ENCODE measurements around the gene TMEM100. TPM values are rescaled to one million over a fixed set of nuclear protein-coding genes. Genes with fewer than 3 reads are reported as not detected.

The TMEM100 gene
- polyA plus RNA-seq, 1 of the 3 experiments (the other 2 are of a cell fraction): 1.7 TPM

DNA sequence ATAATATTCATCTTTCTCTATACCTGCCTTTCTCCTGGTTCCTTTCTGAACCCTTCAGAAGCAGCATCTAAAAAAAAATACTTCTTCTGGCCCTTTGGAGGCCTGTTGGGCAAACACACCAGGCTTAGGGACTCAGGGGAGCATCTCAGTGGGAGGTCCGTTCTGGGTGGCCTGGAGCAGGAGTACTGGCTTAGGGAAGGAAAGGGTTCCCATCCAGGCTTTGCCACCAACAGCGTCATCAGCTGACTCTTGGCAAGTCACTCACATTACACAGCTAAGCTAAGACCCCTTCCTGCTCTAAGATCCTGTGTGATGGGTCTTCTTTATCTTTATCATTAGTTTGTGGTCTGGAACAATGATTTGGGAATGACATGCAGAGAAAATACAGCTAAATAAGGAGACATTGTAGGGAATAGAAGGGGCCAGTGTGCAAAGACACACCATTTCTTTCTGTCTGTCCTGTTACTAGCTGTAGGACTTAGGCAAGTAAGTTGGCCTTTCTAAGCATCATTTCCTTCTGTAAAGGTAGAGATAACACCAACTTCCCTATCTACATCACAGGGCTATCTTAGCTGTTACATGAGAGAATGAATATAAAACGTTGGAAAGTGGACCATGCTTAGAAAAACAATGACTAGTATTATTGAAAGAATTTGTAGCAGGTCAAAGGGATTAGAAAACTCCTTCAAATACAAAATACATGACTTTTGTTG is 38.1 kb upstream of the TMEM100 start:
- Histone ChIP-seq H3K27ac (ENCODE audit: low read depth in 2 of 2, low read length in 1 of 2) (no peak overlapping the region), H3K9me2 (no peaks in the 10 kb centered on the region), H3K4me1 (ENCODE audit: control insufficient read depth in 1 of 2, insufficient read depth in 2 of 2, low read depth in 1 of 2, low read length in 1 of 2) (peaks cover 0 to 6% of the 10 kb centered on the region in 2 experiments; a peak in 3 of 4 replicates), H3K79me2 (ENCODE audit: insufficient read depth) (peaks cover 40% of the 10 kb centered on the region), H3K9me3 (no peaks in the 10 kb centered on the region), H2AFZ (ENCODE audit: low read depth) (no peak overlapping the region), H3K4me2 (no peak overlapping the region), H3K9ac (no peak overlapping the region), H3K27me3 (ENCODE audit: insufficient read depth) (no peaks in the 10 kb centered on the region), H3K36me3 (replicated peaks in 1 of 2; ENCODE audit: control insufficient read depth in 1 of 2, insufficient read depth in 2 of 2, low read length in 1 of 2) (peaks cover 0 to 7% of the 10 kb centered on the region in 2 experiments), H3F3A (replicated peaks; ENCODE audit: insufficient read depth) (no peaks in the 10 kb centered on the region), H3K4me3 (ENCODE audit: low read depth in 2 of 2, low read length in 1 of 2) (no peak overlapping the region), H4K20me1 (ENCODE audit: insufficient read depth) (peaks cover 6% of the 10 kb centered on the region; the same call in 1 of the 2 replicates)
- ChIA-PET POLR2A (no interaction called here), CTCF (interaction anchor here (0.8 to 18.2 kb wide), 6 partner anchors 10 to 234 kb away, joined by 3 to 139 read pairs (median 24); partner anchors contain the start of gene PCTP)
- WGBS (ENCODE audit: low lambda C conversion rate): 87% methylated on average over 3 of the region's 3 CpGs
- DNase-seq: no peak
- TF ChIP-seq, protein P1, sequence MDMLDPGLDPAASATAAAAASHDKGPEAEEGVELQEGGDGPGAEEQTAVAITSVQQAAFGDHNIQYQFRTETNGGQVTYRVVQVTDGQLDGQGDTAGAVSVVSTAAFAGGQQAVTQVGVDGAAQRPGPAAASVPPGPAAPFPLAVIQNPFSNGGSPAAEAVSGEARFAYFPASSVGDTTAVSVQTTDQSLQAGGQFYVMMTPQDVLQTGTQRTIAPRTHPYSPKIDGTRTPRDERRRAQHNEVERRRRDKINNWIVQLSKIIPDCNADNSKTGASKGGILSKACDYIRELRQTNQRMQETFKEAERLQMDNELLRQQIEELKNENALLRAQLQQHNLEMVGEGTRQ (IDR thresholded peaks at IDR 0.05; ENCODE audit: borderline replicate concordance, low read depth, low read length): no peak
- TF ChIP-seq, protein P2, sequence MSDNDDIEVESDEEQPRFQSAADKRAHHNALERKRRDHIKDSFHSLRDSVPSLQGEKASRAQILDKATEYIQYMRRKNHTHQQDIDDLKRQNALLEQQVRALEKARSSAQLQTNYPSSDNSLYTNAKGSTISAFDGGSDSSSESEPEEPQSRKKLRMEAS (IDR thresholded peaks at IDR 0.05; ENCODE audit: low read depth): no peak
- TF ChIP-seq, protein P3, sequence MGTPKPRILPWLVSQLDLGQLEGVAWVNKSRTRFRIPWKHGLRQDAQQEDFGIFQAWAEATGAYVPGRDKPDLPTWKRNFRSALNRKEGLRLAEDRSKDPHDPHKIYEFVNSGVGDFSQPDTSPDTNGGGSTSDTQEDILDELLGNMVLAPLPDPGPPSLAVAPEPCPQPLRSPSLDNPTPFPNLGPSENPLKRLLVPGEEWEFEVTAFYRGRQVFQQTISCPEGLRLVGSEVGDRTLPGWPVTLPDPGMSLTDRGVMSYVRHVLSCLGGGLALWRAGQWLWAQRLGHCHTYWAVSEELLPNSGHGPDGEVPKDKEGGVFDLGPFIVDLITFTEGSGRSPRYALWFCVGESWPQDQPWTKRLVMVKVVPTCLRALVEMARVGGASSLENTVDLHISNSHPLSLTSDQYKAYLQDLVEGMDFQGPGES (IDR thresholded peaks at IDR 0.05; ENCODE audit: low read depth, low read length): no peak
- no peak for TF ChIP-seq GABPA (IDR thresholded peaks at IDR 0.05; ENCODE audit: low read depth)
- no peak for TF ChIP-seq NFIC (IDR thresholded peaks at IDR 0.05; ENCODE audit: borderline replicate concordance)
- TF ChIP-seq RXRA (IDR thresholded peaks at IDR 0.05; ENCODE audit: borderline replicate concordance, low read depth): no peak
- TF ChIP-seq FOXJ3 (CRISPR knock-in tag; IDR thresholded peaks at IDR 0.05): no peak
- TF ChIP-seq, protein P4, sequence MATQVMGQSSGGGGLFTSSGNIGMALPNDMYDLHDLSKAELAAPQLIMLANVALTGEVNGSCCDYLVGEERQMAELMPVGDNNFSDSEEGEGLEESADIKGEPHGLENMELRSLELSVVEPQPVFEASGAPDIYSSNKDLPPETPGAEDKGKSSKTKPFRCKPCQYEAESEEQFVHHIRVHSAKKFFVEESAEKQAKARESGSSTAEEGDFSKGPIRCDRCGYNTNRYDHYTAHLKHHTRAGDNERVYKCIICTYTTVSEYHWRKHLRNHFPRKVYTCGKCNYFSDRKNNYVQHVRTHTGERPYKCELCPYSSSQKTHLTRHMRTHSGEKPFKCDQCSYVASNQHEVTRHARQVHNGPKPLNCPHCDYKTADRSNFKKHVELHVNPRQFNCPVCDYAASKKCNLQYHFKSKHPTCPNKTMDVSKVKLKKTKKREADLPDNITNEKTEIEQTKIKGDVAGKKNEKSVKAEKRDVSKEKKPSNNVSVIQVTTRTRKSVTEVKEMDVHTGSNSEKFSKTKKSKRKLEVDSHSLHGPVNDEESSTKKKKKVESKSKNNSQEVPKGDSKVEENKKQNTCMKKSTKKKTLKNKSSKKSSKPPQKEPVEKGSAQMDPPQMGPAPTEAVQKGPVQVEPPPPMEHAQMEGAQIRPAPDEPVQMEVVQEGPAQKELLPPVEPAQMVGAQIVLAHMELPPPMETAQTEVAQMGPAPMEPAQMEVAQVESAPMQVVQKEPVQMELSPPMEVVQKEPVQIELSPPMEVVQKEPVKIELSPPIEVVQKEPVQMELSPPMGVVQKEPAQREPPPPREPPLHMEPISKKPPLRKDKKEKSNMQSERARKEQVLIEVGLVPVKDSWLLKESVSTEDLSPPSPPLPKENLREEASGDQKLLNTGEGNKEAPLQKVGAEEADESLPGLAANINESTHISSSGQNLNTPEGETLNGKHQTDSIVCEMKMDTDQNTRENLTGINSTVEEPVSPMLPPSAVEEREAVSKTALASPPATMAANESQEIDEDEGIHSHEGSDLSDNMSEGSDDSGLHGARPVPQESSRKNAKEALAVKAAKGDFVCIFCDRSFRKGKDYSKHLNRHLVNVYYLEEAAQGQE (IDR thresholded peaks at IDR 0.05; ENCODE audit: low read depth, low read length): no peak
- no peak for TF ChIP-seq TAF1 (IDR thresholded peaks at IDR 0.05; ENCODE audit: borderline replicate concordance, low read depth, low read length)
- TF ChIP-seq MEF2A (IDR thresholded peaks at IDR 0.05; ENCODE audit: borderline replicate concordance, low read depth): no peak
- TF ChIP-seq CHD2 (IDR thresholded peaks at IDR 0.05; ENCODE audit: low read length, partially characterized antibody): no peak
- no peak for TF ChIP-seq TCF12 (IDR thresholded peaks at IDR 0.05)
- no peak for TF ChIP-seq RFX5 (IDR thresholded peaks at IDR 0.05; ENCODE audit: low read length)
- TF ChIP-seq, protein P5, sequence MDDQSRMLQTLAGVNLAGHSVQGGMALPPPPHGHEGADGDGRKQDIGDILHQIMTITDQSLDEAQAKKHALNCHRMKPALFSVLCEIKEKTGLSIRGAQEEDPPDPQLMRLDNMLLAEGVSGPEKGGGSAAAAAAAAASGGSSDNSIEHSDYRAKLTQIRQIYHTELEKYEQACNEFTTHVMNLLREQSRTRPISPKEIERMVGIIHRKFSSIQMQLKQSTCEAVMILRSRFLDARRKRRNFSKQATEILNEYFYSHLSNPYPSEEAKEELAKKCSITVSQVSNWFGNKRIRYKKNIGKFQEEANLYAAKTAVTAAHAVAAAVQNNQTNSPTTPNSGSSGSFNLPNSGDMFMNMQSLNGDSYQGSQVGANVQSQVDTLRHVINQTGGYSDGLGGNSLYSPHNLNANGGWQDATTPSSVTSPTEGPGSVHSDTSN (IDR thresholded peaks at IDR 0.05): no peak
- TF ChIP-seq, protein P6, sequence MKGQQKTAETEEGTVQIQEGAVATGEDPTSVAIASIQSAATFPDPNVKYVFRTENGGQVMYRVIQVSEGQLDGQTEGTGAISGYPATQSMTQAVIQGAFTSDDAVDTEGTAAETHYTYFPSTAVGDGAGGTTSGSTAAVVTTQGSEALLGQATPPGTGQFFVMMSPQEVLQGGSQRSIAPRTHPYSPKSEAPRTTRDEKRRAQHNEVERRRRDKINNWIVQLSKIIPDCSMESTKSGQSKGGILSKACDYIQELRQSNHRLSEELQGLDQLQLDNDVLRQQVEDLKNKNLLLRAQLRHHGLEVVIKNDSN (IDR thresholded peaks at IDR 0.05; ENCODE audit: borderline replicate concordance, low read depth): no peak
- TF ChIP-seq YY1 (IDR thresholded peaks at IDR 0.05; ENCODE audit: low read depth): no peak

Measured in SK-N-SH (cell line).